GM10847 (cell line): ENCODE measurements around the gene CATSPER4.

Source experiments
- POLR2A ChIP-seq: IDR thresholded peaks from 2 replicates; pipeline ENCODE4 v1.6.1; 2011; ENCODE audit not compliant: insufficient read length; ENCODE audit errors: extremely low read depth

Gene CATSPER4

DNA sequence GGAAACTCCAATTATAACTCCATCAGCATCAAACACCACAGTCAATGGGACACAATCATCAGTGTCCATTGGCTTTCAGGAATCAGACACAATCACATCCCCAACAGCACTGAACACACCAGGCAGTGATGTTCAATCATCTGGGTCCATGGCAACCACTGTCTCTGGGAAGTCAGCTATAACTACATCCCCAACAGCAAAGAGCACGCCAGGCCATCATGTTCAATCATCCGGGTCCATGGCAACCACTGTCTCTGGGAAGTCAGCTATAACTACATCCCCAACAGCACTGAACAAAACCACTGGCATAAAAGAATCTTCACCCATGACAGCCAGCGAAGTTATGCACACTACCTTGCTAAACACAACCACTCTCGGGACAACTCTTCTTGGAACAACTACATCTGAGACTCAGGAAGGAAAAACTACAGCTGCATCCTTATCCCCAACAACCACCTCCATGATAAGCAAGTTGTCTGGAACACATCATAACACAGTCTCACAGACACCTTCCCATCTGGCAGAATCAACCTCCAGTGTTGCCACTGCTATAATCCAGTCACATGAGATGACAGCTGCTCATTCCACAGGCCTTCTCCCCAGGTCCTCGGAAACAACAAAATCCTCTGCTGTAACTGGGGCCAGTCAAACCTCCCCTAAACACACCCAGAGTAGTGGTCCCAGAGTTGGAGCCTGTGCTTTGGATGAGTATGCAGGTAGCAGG lies 19.9 kb downstream of the CATSPER4 start:
- no peak for TF ChIP-seq POLR2A

DNA sequence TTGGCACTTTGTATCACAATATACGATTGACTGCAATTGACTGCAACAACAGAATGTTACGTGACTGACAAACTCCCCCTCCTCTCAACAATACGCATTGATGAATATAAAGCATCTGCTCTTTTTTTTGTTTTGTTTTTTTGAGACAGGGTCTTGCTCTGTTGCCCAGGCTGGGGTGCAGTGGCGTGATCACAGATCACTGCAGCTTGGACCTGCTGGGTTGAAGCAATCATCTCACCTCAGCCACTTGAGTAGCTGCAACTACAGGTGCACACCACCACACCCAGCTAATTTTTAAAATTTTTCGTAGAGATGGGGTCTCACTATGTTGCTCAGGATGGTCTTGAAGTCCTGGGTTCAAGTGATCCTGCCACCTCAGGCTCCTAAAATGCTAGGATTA lies 22.3 kb downstream of the CATSPER4 start:
- TF ChIP-seq POLR2A = no peak

DNA sequence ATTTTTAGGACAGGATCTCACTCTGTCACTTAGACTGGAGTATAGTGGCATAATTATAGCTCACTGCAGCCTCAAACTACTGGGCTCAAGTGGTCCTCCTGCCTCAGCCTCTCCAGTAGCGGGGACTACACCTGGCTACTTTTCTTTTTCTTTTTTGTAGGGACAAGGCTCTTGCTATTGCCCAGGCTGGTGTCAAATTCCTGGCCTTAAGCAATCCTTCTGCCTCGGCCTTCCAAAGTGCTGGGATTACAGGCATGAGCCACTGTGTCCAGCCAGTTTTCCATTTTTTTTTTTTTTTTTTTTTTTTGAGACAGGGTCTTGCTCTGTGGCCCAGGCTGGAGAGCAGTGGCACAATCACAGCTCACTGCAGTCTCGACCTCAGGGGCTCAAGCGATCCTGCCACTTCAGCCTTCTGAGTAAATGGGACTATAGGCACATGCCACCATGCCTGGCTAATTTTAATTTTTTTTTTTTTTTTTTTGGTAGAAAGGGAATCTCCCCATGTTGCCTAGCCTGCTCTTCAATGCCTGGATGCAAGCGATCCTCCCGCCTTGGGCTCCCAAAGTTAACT lies 23.0 kb downstream of the CATSPER4 start:
- TF ChIP-seq POLR2A = no peak

DNA sequence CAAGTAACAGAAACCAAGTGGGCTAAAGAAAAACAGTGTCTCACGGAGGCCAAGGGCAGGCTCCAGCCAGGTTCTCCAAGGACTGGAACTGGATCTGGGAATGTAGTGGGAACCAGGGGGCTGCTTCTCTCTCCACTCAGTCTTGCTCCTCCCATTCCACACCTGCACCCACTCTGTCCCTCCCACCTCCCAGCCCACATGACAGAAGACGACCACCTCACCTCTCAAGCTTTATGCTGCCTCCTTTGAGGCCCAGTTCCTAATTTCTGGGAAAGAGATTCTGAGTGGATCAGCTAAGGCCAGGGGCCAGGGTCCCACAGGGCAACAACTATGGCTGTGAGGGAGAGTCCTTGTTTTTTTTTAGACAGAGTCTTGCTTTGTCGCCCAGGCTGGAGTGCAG lies 24.8 kb downstream of the CATSPER4 start:
- no peak for TF ChIP-seq POLR2A

DNA sequence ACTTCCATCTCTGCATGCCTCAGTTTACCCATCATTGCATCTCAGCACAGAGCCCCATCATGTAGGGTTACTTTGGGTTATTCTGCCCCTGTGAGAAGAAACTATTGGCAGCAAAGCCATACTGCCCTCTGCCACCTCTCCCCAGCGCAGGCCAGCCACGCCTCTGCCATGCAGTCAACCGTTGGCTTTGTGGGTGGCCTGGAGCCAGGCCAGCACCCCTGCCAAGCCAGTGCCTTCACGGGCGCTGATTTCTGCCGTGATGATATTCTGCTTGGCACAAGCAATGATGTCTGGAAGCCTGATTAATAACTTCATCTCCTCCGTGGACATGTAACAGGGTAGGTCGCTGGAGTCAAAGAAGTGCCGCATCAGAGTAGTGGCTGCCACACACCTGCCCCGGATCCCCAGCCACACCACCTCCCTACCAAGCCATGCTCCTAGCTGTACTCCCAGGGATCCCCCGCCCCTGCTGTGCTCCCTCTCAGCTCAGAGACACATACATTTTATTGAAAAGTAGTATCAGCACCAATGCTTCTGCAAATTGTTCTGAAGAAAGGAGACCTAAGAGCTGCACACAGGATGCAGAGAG lies 28.6 kb downstream of the CATSPER4 start:
- TF ChIP-seq POLR2A = no peak

DNA sequence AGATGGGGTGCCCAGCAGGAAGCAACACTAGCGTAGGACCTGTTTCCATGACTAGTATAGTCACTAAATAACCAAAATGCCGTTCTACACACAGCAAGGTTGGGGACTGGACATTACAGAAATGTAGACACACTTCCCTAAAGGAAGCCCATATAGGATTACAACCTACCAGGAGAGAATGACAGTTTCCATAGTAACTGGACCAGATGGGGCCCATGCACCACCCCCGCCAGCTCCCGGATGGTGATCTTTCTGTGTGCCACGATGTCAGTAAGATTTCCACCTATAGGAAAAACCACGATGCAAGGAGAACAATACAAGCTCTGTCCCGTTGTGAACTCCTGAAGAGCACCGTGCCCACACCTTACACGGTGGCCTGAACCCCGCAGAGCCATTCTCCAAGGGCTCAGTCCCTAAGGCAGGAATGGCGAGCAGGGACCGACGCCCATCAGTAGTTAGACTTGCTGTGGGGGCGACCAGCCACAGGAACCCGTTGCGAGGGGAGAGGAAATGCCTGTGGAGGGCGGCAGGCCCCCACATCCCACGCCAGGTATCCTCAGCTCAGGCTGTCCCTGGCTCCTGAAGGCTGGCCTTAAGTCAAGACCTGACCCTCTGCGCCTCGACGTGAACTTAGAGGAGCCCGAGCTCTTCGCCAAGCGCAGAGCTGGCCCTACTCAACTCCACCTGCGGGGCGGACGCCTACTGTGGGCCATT lies 30.0 kb downstream of the CATSPER4 start:
- no peak for TF ChIP-seq POLR2A

DNA sequence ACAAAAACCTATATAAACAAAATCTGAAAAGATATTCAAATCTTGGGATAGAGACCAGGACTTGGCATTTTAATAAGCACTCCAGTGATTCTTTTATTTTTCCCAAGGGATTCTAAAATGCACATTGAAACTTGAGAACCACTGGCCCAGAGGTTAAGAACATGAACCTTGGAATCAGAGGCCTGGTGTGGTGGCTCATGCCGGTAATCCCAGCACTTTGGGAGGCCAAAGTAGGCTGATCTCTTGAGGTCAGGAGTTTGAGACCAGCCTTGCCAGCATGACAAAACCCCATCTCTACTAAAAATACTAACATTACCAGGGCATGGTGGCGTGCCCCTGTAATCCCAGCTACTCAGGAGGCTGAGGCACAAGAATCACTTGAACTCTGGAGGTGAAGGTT lies 30.7 kb downstream of the CATSPER4 start:
- no peak for TF ChIP-seq POLR2A

DNA sequence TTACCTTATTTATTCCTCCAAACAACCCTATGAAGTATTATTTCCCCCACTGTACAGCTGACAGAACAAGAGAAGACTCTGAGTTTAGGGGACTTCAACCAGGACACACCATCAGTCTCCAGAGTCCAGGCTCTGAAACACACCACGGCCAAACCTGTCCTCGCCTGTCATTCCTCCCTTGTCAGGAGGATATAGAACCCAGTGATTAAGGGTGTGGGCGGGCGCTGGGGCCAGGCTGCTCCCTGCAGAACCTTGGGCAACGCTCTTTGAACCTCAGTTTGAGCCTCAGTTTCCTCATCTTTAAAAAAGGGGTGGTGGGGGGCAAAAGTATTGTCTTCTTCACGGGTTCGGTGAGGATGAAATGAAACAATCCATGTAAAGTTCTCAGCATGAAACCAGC lies 34.2 kb downstream of the CATSPER4 start:
- no peak for TF ChIP-seq POLR2A

DNA sequence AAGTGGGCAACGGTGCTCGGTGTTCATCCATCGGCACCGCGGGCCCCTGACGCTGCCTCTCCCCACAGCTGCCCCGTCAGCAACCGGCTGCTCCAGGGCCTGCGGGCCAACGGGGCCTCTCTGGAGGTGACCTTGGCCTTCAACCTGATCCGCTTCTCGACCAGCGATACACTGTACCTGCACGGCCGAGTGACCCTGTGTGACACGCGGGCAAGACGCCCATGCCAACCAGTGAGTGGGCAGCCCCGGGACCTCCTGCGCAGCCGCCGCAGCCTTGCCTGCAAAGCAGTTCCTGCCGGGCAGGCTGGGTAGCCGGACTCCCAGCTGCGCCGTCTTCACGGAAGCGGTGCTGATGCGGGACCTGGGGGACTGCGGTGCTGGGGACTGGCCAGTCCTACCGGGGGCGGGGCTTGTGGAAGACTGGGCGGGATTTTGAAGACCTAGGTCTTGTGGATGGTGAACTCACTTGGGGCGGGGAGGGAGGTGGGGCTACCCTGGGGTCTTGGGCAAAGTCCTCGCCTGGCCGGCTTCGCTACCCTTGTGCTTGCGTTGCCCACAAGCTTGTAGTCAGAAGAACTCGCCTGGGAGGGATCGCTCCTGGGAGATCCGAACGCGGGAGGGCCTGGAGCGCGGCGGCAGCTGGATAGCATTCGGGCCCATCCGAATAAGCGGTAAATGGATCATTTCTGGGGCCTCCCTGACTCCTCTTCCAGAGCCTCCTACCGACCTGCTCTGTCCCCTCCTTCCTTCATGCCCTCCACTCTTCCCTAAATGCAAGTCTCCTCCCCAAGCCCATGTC lies 34.8 kb downstream of the CATSPER4 start:
- no peak for TF ChIP-seq POLR2A

DNA sequence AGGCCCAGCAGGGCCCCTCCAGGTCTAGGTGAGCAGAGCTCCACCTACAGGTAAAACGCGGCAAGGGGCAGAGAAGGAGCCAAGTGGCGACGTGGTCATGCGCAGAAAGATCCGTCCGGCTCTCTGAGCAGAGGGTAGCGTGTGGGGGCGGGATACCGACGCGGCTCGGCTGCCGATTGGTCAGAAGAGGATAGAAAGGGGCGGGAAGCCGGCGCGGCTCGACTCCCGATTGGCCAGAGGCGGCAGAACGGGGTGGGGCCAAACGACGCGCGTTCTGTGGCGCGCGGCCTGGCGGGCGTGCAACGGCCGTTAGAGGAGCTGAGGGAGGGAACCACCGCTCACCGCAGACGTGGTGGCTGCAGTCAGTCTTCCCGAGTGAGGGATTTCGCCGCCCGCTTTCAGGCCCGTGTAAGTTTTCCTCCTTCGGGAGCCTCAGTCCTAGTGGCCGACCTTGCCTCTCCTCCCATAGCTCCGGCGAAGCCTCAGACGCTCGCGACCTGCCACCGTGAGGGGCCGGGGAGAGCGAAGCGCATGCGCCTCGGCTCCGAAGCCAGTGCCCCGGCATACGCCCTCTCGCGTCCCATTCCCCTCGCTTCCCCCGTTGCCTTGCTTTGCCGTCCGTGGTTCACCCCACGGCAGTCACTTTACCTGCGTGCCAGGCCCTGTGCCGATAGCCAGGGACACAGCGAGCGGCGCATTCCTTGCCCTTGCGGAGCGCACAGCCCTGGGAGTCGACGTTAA lies 43.7 kb downstream of the CATSPER4 start, which contains the start of gene CEP85:
CEP85 (plus strand) TSS at position 298 of the 741 bp plus-strand sequence. CDS start 5,584 bp downstream, outside the sequence.
- TF ChIP-seq POLR2A = no peak

DNA sequence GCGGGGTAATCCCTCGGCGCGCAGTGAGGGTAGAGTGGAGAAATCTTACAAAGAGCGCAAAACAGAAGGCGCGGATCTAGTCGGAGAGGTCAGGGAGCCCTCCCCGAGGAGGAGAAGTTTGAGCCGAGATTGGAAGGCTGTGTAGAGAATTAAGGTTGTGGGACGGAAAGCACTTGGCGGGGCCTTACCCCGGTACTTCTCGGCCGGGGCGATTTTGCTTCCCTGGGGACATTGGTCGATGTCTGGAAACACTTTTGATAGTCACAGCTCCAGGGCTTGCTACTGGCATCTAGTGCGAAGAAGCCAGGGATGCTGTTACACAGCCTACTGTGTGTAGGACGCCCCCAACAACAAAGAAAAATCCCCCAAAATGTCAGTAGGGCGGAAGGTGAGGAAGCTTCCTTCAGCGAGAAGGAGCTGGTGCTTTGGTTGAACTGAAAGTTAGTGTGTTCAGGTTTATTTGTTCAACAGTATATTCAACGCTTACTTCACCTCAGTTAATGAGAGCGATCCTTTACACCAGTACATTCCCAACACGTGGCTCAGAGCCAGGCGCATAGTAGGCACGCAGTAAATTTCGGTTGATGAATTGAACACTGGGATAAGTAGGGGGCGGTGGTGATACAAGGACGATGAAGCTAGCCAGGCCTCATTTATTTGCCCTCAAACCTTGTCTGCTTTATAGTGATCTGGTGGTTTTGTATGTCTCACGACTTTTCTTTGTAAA lies 44.4 kb downstream of the CATSPER4 start:
- TF ChIP-seq POLR2A = no peak

DNA sequence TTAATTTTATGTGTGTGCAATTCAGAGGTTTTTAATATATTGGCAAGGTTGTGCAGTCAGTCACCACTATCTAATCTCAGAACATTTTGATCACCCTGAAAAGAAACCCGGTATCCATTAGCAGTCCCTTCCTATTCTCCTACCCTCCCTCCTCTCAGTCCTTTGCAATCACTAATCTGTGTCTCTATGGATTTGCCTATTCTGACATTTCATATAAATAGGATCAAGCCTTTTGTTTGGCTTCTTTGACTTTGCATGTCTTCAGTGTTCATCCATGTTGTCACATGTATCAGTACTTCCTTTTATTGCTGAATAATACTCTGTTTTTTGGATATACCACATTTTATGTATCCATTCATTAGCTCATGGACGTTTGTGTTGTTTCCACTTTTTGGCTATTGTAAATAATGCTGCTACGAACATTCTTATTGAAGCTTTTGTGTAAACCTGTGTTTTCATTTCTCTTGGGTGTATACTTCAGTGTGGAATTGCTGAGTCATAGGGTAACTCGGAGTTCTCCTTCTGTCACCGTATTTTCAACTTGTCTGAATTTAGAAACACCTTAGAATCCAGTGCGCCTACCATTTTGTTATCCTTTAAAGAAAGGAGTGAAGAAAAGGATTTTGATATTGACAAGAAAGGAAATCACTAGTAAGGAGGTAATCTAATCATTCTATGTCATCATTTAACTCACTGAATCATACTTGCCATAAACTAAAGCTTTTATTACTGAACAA lies 47.0 kb downstream of the CATSPER4 start:
- TF ChIP-seq POLR2A = no peak

DNA sequence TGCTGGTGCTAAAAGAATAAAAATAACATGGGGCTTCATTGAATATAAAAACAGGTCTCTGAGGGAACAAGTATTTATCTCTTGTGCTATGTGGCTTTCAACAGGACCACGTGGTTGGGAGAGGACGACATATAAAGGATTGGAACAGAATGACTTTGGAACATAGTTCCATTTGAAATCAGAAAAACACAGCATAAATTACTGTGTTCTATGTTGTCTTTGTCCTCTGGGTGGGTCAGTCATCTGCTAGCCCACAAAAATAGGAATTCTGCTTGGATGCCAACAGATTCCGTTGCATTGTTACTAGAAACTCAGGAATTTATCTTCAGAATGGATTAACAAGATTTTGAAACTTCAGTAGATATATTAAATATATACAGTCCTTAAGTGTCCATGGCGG lies 49.5 kb downstream of the CATSPER4 start:
- no peak for TF ChIP-seq POLR2A
